ENCODE results near the gene FILIP1.

DNA sequence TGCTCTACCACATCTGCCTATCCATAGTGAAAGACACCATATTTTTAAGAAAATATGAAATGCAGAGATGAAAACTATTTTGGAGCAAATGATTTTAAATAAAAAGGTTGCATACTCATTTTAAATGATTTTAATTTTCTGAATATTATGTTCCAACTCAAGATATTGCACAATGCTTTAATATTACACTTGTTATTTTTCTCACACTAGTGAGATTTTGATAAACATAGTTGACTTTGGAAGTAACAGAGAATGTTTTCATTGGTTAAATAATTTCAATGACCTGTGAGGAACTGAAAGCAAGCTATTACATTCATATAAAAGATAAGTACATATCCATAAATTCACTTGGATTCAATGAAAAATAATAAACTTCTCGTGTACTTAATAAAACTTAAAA lies 201.9 kb downstream of the FILIP1 start:
- TF ChIP-seq POLR2A (IDR thresholded peaks at IDR 0.05; ENCODE audit: low read depth, low read length) (no peak), SMC3 (IDR thresholded peaks at IDR 0.05; ENCODE audit: low read depth, low read length) (no peak), BHLHE40 (IDR thresholded peaks at IDR 0.05; ENCODE audit: low read depth, low read length) (no peak), RCOR1 (IDR thresholded peaks at IDR 0.05; ENCODE audit: insufficient replicate concordance, low read length) (no peak), RAD21 (IDR thresholded peaks at IDR 0.05; ENCODE audit: low read length) (no peak), RFX5 (IDR thresholded peaks at IDR 0.05; ENCODE audit: low read depth, low read length) (no peak), NFE2L2 (IDR thresholded peaks at IDR 0.05; ENCODE audit: low read depth, low read length) (no peak), MAFK (IDR thresholded peaks at IDR 0.05; ENCODE audit: low read depth, low read length) (no peak), MAZ (IDR thresholded peaks at IDR 0.05; ENCODE audit: borderline replicate concordance, low read depth, low read length) (no peak), FOS (IDR thresholded peaks at IDR 0.05; ENCODE audit: low read depth, low read length) (no peak)
- TF ChIP-seq, protein P1, sequence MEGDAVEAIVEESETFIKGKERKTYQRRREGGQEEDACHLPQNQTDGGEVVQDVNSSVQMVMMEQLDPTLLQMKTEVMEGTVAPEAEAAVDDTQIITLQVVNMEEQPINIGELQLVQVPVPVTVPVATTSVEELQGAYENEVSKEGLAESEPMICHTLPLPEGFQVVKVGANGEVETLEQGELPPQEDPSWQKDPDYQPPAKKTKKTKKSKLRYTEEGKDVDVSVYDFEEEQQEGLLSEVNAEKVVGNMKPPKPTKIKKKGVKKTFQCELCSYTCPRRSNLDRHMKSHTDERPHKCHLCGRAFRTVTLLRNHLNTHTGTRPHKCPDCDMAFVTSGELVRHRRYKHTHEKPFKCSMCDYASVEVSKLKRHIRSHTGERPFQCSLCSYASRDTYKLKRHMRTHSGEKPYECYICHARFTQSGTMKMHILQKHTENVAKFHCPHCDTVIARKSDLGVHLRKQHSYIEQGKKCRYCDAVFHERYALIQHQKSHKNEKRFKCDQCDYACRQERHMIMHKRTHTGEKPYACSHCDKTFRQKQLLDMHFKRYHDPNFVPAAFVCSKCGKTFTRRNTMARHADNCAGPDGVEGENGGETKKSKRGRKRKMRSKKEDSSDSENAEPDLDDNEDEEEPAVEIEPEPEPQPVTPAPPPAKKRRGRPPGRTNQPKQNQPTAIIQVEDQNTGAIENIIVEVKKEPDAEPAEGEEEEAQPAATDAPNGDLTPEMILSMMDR (conservative IDR thresholded peaks at IDR 0.05; ENCODE audit: low read depth, low read length), result no peak
- TF ChIP-seq, protein P2, sequence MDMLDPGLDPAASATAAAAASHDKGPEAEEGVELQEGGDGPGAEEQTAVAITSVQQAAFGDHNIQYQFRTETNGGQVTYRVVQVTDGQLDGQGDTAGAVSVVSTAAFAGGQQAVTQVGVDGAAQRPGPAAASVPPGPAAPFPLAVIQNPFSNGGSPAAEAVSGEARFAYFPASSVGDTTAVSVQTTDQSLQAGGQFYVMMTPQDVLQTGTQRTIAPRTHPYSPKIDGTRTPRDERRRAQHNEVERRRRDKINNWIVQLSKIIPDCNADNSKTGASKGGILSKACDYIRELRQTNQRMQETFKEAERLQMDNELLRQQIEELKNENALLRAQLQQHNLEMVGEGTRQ (IDR thresholded peaks at IDR 0.05; ENCODE audit: low read depth, low read length), result no peak

Data from IMR-90 (cell line).